Thyroid gland (tissue), 4 donors: ENCODE results near the gene HCST.

ENCODE experiments used
- CTCF ChIP-seq, 6 experiments: fragments of 200-600 bp in 3 of 6; fragments of 450-650 bp in 3 of 6; sonication (generic) in 3 of 6; IDR thresholded peaks; one replicate each; pipeline ENCODE4 v1.5.1; 2016 to 2019; ENCODE audit warnings: antibody characterized with exemption in 6 of 6, mild to moderate bottlenecking in 2 of 6, inconsistent platforms in 1 of 6, moderate library complexity in 1 of 6
- POLR2A ChIP-seq, 2 donors: fragments of 450-650 bp; IDR thresholded peaks; one replicate each; pipeline ENCODE4 v1.6.1; 2017; ENCODE audit warnings: antibody characterized with exemption in 2 of 2, mild to moderate bottlenecking in 2 of 2, moderate library complexity in 1 of 2

DNA sequence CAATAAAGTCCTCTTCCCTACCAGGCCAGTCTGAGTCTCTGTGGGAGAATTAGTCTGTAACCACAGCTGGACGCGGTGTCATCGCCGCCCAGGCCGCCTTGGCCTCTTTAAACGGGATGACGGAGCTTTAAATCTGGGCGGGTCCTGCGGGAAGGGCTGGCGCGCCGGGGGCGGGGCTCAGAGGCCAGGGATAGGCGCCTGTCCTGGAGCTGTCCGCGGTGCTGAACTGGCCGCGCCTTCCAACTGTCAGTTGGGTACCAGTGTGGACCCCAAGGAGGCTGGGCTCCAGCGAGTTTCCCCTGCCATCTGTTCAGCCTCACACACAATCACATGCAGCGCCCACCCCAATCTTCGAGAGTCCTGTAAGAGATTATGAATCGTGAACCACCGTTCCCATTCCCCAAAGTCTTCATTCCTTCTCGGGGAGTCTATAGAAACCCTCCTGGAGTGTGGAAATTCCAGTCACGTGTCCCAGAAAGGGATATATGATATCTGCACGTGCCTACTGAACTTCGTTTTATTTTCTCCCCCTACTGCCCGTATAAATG is 22.5 kb upstream of the HCST start:
- no peak for TF ChIP-seq POLR2A (IDR thresholded peaks at IDR 0.05)
- no peak for TF ChIP-seq CTCF (IDR thresholded peaks at IDR 0.05)
